Suprapubic skin (tissue), 4 donors: Measurements from ENCODE around the gene MOSPD2. TPM values are rescaled to one million over a fixed set of nuclear protein-coding genes. Genes with fewer than 3 reads are reported as not detected.

Experiments
- DNase-seq, 2 donors: peaks; one replicate each; pipeline ENCODE4 v3.0.0-alpha.2; 2019; ENCODE audit warnings: low spot score in 2 of 2
- H3K27ac ChIP-seq: fragments of 200-600 bp; sonication (generic); one replicate; pipeline ENCODE4 v1.5.1; 2019
- H3K27me3 ChIP-seq: fragments of 200-600 bp; sonication (generic); one replicate; pipeline ENCODE4 v1.5.1; 2019
- H3K36me3 ChIP-seq: fragments of 200-600 bp; sonication (generic); one replicate; pipeline ENCODE4 v1.5.1; 2019
- H3K4me1 ChIP-seq: fragments of 200-600 bp; sonication (generic); one replicate; pipeline ENCODE4 v1.5.1; 2019
- H3K4me3 ChIP-seq: fragments of 200-600 bp; sonication (generic); one replicate; pipeline ENCODE4 v1.5.1; 2019; ENCODE audit warnings: mild to moderate bottlenecking
- H3K9me3 ChIP-seq: fragments of 200-600 bp; sonication (generic); one replicate; pipeline ENCODE4 v1.5.1; 2019
- CTCF ChIP-seq, 2 donors: fragments of 200-600 bp in 1 of 2; fragments of 450-650 bp in 1 of 2; sonication (generic) in 1 of 2; IDR thresholded peaks; one replicate each; pipeline ENCODE4 v1.5.1; 2016 to 2019; ENCODE audit warnings: antibody characterized with exemption in 2 of 2, mild to moderate bottlenecking in 1 of 2, moderate library complexity in 1 of 2
- EP300 ChIP-seq: sonication (generic); formaldehyde crosslinking; IDR thresholded peaks from one replicate; pipeline ENCODE4 v1.6.1; 2017; ENCODE audit warnings: antibody characterized with exemption
- POLR2A ChIP-seq, 2 donors: fragments of 450-650 bp; IDR thresholded peaks; one replicate each; pipeline ENCODE4 v1.6.1; 2017; ENCODE audit warnings: antibody characterized with exemption in 2 of 2, mild to moderate bottlenecking in 2 of 2, moderate library complexity in 2 of 2
- POLR2AphosphoS5 ChIP-seq, 3 donors: sonication (generic); formaldehyde crosslinking; IDR thresholded peaks; one replicate each; pipeline ENCODE4 v1.6.1; 2017; ENCODE audit warnings: antibody characterized with exemption in 3 of 3
- WGBS: methylation state at CpG from one replicate; pipeline ENCODE4 v1.1.5; 2018; 5-methylcytosine and 5-hydroxymethylcytosine counted together
- total RNA-seq, 4 donors: library from RNA; depleted of rRNA; stranded (reverse); fragments of >200 nt; gene quantifications; one replicate each; pipeline ENCODE4 v1.1.0, GENCODE V29; 2016

The MOSPD2 gene
- total RNA-seq, 4 donors from 2014 or later = 15.9 to 56.8 (median 25.0) TPM

GRCh38 chrX:14930663-14931062 lies 57.4 kb downstream of the MOSPD2 start:
- TF ChIP-seq POLR2AphosphoS5 (IDR thresholded peaks at IDR 0.05) = no peak
- TF ChIP-seq POLR2A (IDR thresholded peaks at IDR 0.05) = no peak
- no peak for TF ChIP-seq CTCF (IDR thresholded peaks at IDR 0.05)
- TF ChIP-seq EP300 = no peak
- no peaks in the 10 kb centered on the region for H3K27me3 ChIP-seq
- H3K27ac ChIP-seq = no peak overlapping the region
- no peak overlapping the region for H3K4me3 ChIP-seq
- no peaks in the 10 kb centered on the region for H3K9me3 ChIP-seq
- DNase-seq = no peak
- WGBS = 67% methylated on average over 1 of the region's 1 CpG
- H3K4me1 ChIP-seq = no peaks in the 10 kb centered on the region
- no peaks in the 10 kb centered on the region for H3K36me3 ChIP-seq

- WGBS = 93% methylated on average over 1 of the region's 1 CpG
- H3K4me1 ChIP-seq = no peaks in the 10 kb centered on the region
- no peak for TF ChIP-seq POLR2A (IDR thresholded peaks at IDR 0.05)
- DNase-seq = no peak
- H3K36me3 ChIP-seq = no peaks in the 10 kb centered on the region
- H3K4me3 ChIP-seq = no peak overlapping the region
- no peaks in the 10 kb centered on the region for H3K9me3 ChIP-seq
- H3K27ac ChIP-seq = no peak overlapping the region
- no peaks in the 10 kb centered on the region for H3K27me3 ChIP-seq
These were observed 58.9 kb downstream of the MOSPD2 start for GRCh38 chrX:14932136-14932535.

GRCh38 chrX:14934423-14934822 lies 61.2 kb downstream of the MOSPD2 start:
- no peaks in the 10 kb centered on the region for H3K4me1 ChIP-seq
- H3K27me3 ChIP-seq = no peaks in the 10 kb centered on the region
- H3K27ac ChIP-seq = no peak overlapping the region
- no peaks in the 10 kb centered on the region for H3K36me3 ChIP-seq
- no peak for DNase-seq
- no peaks in the 10 kb centered on the region for H3K9me3 ChIP-seq
- TF ChIP-seq POLR2AphosphoS5 (IDR thresholded peaks at IDR 0.05) = no peak
- H3K4me3 ChIP-seq = no peak overlapping the region
- WGBS = 83% methylated on average over 1 of the region's 1 CpG

- TF ChIP-seq POLR2A (IDR thresholded peaks at IDR 0.05) (no peak), CTCF (IDR thresholded peaks at IDR 0.05) (no peak), EP300 (no peak), POLR2AphosphoS5 (IDR thresholded peaks at IDR 0.05) (no peak)
- no peaks in the 10 kb centered on the region for H3K9me3 ChIP-seq
- no peak overlapping the region for H3K27ac ChIP-seq
- H3K4me1 ChIP-seq = no peaks in the 10 kb centered on the region
- WGBS = 59% methylated on average over 5 of the region's 5 CpGs
- no peaks in the 10 kb centered on the region for H3K36me3 ChIP-seq
- DNase-seq = no peak
- no peak overlapping the region for H3K4me3 ChIP-seq
- H3K27me3 ChIP-seq = no peaks in the 10 kb centered on the region
These were observed 63.3 kb downstream of the MOSPD2 start for GRCh38 chrX:14936561-14936960.

- Histone ChIP-seq H3K4me1 (no peaks in the 10 kb centered on the region), H3K9me3 (no peaks in the 10 kb centered on the region), H3K27me3 (no peaks in the 10 kb centered on the region), H3K36me3 (no peaks in the 10 kb centered on the region), H3K27ac (no peak overlapping the region), H3K4me3 (no peak overlapping the region)
- no peak for DNase-seq
- 69% methylated on average over 2 of the region's 2 CpGs for WGBS
- TF ChIP-seq CTCF (IDR thresholded peaks at IDR 0.05) (no peak), POLR2A (IDR thresholded peaks at IDR 0.05) (no peak), POLR2AphosphoS5 (IDR thresholded peaks at IDR 0.05) (no peak), EP300 (no peak)
These were observed 66.4 kb downstream of the MOSPD2 start for GRCh38 chrX:14939644-14940043.

GRCh38 chrX:14941301-14941700 lies 68.1 kb downstream of the MOSPD2 start:
- Histone ChIP-seq H3K36me3 (no peaks in the 10 kb centered on the region), H3K4me3 (no peak overlapping the region), H3K27ac (no peak overlapping the region), H3K27me3 (no peaks in the 10 kb centered on the region), H3K4me1 (no peaks in the 10 kb centered on the region), H3K9me3 (no peaks in the 10 kb centered on the region)
- 82% methylated on average over 3 of the region's 3 CpGs for WGBS
- TF ChIP-seq POLR2A (IDR thresholded peaks at IDR 0.05) (no peak), POLR2AphosphoS5 (IDR thresholded peaks at IDR 0.05) (no peak), EP300 (no peak), CTCF (IDR thresholded peaks at IDR 0.05) (no peak)
- no peak for DNase-seq
